Hepatocyte (in vitro differentiated cells): Measurements from ENCODE around the gene ZNF598.

Source experiments
- CTCF ChIP-seq: fragments of 200-600 bp; sonication (generic); IDR thresholded peaks from 2 replicates; pipeline ENCODE4 v1.5.1; 2016; ENCODE audit warnings: antibody characterized with exemption, mild to moderate bottlenecking; ENCODE audit not compliant: poor library complexity
- EZH2 ChIP-seq: fragments of 200-600 bp; sonication (generic); IDR thresholded peaks from 2 replicates; pipeline ENCODE4 v1.6.1; 2016; ENCODE audit warnings: antibody characterized with exemption, mild to moderate bottlenecking, borderline replicate concordance

- no peak for TF ChIP-seq CTCF
- no peak for TF ChIP-seq EZH2
These were observed 18.5 kb downstream of the ZNF598 start for GRCh38 chr16:1991135-1991551.
